B cell (primary cell): ENCODE data around the gene ARHGEF10L.

Source experiments
- CTCF ChIP-seq: fragments of 200-600 bp; IDR thresholded peaks from one replicate; pipeline ENCODE4 v1.8.0; 2022; ENCODE audit warnings: antibody characterized with exemption, mild to moderate bottlenecking
- EZH2 ChIP-seq: IDR thresholded peaks from 2 replicates; pipeline ENCODE4 v1.6.1; 2012; ENCODE audit warnings: borderline replicate concordance, low read depth, mild to moderate bottlenecking, moderate library complexity, low read length; ENCODE audit not compliant: insufficient read depth, poor library complexity, severe bottlenecking

GRCh38 chr1:17511188-17511587 is 28.3 kb upstream of the ARHGEF10L start:
- no peak for TF ChIP-seq EZH2
- no peak for TF ChIP-seq CTCF
